Stimulated activated CD8-positive, alpha-beta memory T cell treated with anti-CD3 and anti-CD28 coated beads, Interleukin-15, amount 100 ng/mL, for 48 hours (primary cell): ENCODE results near the gene ACSF3.
"Not testable (repeated sequence)": the region's sequence is repeated elsewhere in the genome, so short reads cannot be mapped to it uniquely, and the experiment has no call there.

Experiments
- DNase-seq, 2 donors: peaks; one replicate each; pipeline ENCODE4 v3.0.0-alpha.2; 2020; ENCODE audit warnings: low read depth in 2 of 2

The ACSF3 gene

GRCh38 chr16:89175280-89176146 lies 81.9 kb downstream of the ACSF3 start:
- no peak for DNase-seq

GRCh38 chr16:89176147-89176690 lies 82.6 kb downstream of the ACSF3 start:
- no peak for DNase-seq

- DNase-seq, result no peak
Observed at GRCh38 chr16:89176717-89177116, 83.1 kb downstream of the ACSF3 start.

GRCh38 chr16:89177501-89177900 lies 83.8 kb downstream of the ACSF3 start:
- DNase-seq, result no peak

- no peak for DNase-seq
Observed at GRCh38 chr16:89178453-89179147, 84.9 kb downstream of the ACSF3 start.

- no peak for DNase-seq
Observed at GRCh38 chr16:89179148-89179484, 85.5 kb downstream of the ACSF3 start.

GRCh38 chr16:89179656-89180315 lies 86.1 kb downstream of the ACSF3 start:
- DNase-seq, result no peak

GRCh38 chr16:89183463-89183862 lies 89.8 kb downstream of the ACSF3 start:
- no peak for DNase-seq

- DNase-seq, result no peak
Observed at GRCh38 chr16:89183975-89184676, 90.5 kb downstream of the ACSF3 start.

GRCh38 chr16:89184677-89184932 lies 91.0 kb downstream of the ACSF3 start:
- no peak for DNase-seq

GRCh38 chr16:89184933-89185794 lies 91.5 kb downstream of the ACSF3 start:
- DNase-seq, result no peak

- not testable (repeated sequence) for DNase-seq
Observed at GRCh38 chr16:89185887-89186592, 92.4 kb downstream of the ACSF3 start.

GRCh38 chr16:89186593-89187031 lies 93.0 kb downstream of the ACSF3 start:
- DNase-seq, result not testable (repeated sequence)

GRCh38 chr16:89187032-89187769 lies 93.5 kb downstream of the ACSF3 start:
- DNase-seq, result no peak

GRCh38 chr16:89187770-89188392 lies 94.2 kb downstream of the ACSF3 start:
- DNase-seq, result no peak

- not testable (repeated sequence) for DNase-seq
Observed at GRCh38 chr16:89188471-89189357, 95.1 kb downstream of the ACSF3 start.

- DNase-seq, result no peak
Observed at GRCh38 chr16:89189358-89190025, 95.8 kb downstream of the ACSF3 start.
